Measurements from ENCODE around the gene ITGB2. TPM values are rescaled to one million over a fixed set of nuclear protein-coding genes. Genes with fewer than 3 reads are reported as not detected.

ITGB2 gene
- polyA plus RNA-seq, 3 donors, result 12.3 to 16.9 (median 12.4) TPM

DNA sequence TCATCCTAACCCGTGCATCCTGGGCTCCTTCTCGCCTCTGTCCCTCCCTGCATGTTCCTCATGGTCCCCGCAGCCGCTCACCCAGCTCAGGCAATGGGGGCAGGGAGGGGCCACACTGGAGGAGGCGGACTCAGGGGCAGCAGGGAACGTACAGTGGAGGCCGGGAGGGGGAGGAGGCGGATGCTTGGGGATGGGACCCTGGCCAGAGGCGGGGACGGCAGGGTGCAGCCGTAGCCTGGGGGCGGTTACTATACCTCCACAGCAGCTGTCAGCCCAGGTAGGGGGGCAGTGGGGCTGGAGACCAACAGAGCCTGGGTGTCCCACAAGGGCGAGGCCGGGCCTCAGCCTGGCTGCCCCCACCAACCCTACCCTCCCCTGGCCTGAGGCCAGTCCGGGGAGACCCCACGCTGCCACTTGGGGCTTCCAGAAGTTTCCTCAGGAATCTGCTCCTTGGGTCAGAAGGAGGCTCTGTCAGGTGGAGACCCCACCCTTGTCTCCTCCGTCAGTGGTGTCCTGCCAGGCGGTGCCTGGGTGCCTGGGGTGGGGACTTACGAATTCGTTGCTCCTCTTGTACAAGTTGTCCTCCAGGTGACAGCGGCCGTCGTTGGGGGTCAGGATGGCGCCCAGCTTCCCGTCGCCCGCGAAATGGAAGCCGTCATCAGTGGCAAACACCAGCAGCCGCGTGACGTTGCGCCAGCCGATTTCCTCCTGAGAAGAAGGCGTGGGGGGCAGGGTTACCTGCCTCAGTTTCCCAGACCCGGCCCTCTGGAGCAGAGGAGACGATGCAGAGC is 20.7 kb downstream of the ITGB2 start:
- no peak for DNase-seq

DNA sequence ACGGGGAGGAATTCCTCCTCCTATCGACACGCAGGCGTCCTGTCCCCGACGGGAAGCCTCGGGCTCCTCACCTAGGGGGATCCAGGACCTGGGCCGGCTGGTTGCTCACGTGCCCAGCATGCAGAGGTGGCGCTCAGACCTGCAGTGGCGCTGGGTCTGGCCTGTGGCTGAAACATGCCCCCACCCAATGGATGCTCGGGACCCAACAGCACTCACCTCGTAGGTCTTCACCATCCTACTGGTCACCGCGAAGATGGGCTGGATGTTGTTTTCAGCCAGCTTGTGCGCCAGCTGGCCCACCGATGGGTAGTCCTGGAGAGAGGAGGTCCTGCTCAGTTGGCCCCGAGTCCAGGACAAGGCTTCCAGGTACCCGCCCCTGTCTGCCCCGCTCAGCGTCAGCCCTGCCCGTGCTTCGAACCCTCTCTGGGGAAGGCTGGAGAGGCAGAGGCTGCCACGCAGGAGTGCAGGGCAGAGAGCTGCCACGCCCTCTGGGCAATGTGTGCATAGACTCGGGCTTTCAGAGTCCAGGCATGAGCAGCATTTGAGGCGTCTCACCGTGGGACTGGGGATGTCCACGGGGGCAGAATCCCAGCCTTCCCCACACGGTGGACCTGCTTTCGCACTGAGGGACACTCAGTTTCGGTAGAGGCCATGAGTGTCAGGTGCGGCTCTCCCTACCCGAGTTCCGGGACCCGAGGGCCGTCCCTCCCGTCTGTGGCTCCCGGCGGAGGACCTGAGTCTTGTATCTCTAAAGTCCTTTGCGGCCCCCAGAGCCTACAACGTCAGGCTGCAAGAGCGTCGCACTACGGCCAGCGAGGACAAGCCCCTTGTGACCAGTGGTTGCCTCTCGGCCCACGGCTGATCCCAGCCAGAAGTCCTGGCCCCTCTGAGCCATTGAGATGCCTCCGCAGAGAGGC is 21.6 kb downstream of the ITGB2 start:
- no peak for DNase-seq

DNA sequence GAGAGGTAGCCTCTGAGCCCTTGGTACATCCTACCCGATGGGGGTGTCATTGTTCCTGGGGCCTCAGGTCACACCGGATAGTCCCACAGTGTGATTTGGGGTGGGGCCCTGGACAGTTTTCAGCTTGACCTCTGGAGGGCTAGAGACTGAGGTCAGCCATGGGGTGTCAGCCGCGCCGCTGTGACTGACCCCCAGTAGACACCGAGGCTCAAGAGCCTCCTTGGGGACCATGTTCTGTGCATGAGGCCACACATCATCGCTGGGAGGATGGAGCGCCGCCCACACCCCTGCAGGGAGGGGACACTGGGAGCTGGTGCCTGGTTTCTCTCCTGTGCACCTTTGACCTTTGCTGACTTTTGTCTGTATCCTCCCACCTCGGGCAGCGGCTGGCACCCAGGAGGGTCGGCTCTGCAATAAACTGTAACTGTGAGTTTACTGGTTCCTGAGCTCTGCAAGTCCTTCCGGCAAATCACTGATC is 22.6 kb downstream of the ITGB2 start:
- no peak for DNase-seq

DNA sequence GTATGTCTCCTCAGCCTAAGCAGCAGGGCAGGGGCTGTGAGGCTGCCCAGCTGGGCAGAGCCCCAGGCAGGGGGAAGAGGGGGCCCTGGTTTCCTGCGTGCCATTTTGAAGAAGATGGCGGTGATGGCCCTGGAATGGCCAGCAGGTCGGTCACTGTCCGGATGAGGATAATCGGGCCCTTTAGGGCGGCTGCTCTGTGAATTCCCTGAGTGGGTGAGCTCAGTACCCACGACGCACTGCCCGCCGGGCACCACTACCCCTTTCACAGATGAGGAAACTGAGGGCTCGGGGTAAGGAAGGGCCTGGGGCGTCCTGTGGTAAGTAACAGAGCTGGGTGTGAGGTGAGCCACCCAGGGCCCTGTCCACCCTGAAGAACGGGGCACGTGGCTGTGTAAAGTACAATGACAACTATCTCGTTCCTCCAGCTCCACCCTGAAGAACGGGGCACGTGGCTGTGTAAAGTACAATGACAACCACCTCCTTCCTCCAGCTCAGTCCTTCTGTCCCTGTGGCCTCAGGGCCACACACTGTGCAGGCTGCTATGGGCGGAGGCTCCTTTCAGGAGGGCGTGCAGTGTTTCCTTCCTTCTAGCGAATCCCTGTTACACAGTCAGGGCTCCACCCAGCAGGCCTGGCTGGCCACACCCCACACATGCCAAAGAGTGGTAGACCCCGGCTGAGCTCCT is 23.2 kb downstream of the ITGB2 start:
- DNase-seq, result no peak

DNA sequence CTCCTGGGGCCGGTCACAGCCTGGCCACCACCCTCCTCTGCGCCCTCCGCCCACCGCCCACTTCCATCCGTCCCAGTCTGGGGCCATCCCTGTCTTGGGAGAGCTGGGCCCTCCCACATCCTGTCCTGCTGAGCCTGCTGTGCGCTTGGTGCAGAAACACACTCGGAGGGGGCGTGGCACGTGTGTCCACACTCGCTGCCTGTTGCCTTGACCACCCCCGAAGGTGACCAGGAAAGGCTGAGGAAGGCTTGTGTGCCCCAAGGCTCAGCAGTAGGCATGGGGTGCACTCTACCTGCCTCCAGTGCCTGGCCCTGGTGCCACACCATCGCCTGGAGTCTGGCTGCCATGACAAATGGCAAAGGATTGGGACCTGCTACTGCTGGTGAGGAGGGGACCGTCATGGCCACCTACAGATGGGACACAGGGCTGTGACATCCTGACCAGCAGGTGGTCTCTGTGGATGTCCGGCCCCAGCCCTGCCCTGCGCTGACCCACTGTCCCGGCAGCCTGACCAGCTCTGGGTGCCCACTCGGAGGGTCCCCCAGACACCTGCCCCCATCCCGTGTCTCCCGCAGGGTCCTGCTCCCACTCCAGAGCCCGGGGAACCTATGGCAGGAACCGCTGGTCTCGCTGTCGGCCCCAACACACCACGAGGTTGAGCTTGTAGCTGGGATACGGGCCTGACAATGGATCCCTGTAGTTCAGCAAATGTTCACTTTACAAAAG is 24.0 kb downstream of the ITGB2 start:
- no peak for DNase-seq

DNA sequence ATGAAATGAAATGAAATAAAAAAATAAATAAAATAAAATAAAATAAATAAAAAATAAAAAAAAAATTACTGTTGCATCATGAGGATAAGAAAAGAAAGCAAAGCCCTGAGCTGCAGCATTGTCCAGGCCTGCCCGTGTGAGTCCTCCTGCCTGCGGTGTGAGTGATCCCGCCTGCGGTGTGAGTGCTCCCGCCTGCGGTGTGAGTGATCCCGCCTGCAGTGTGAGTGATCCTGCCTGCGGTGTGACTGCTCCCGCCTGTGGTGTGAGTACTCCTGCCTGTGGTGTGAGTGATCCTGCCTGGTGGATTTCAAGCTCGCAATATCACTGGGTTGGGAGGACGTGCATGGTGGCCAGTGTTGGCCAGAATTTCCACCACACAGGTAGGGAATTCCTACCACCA is 24.8 kb downstream of the ITGB2 start:
- DNase-seq, result no peak

DNA sequence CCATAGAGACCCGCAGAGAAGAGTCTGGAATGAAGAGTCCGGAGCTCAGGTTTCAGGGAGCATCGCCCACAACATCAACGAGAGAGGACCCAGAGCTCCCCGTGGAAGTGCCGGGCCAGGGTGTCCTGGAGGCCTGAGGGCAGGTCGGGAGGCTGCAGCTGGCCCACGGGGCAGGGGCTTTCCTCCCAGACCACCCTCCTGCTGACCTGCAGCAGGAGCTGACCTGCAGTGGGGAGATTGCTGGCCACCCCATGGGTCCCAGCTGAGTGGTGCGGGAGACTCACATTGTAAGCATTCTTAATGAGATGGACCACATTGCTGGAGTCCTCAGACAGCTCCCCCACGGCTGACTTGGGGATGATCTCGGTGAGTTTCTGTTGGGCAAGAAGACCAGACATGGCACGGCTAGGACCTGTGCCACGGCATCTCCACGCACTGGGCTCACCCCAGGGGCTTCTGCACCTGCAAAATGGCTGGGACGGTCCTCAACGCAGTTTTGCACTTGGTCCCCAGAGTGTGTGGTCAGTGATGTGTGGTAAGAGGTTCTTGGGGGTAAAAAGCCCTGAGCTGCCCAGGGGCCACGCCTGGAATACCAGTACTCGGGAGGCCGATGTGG is 25.9 kb downstream of the ITGB2 start:
- DNase-seq, result no peak

DNA sequence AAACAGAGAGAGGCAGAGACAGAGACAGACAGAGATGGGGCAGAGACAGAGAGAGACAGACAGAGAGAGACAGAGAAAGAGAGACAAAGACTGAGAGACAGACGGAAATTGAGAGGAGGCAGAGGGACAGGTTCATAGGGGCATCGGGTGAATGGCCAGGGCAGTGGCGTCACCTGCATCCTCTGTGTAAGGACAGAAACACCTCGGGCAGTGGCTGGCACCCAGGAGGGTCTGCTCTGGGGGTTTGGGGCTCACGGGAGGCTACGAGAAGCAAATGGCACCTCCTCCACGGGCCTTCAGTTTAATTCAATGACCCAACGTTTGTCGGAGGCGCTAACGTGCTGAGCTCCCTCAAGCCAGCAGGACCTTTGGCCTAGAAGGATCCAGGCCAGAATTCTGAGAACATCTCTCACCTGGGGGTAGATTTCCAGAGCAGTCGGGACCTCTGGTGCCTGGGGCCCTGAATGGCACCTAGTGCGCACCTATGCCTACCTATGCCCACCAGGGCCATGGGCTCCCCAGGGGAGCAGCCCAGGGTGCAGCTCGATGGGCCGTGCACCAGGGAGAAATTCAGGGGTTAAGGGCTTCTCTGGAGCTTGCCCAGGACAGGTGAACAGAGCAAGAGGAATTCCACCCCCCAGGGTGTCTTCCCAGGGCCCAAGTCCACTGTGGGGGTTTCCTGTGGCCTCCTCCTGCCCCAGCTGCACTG is 26.6 kb downstream of the ITGB2 start:
- no peak for DNase-seq

DNA sequence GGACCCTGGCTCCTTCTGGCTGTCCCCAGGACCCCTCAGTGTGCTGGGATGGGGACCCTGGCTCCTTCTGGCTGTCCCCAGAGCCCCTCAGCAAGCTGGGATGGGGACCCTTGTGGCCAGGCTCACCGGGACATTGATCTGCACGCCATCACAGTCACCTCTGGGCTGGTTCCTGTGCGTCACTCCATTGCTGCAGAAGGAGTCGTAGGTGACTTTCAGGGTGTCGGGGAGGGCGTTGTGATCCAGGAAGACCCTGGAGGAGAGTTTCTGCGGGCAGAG is 27.5 kb downstream of the ITGB2 start:
- DNase-seq, result no peak

DNA sequence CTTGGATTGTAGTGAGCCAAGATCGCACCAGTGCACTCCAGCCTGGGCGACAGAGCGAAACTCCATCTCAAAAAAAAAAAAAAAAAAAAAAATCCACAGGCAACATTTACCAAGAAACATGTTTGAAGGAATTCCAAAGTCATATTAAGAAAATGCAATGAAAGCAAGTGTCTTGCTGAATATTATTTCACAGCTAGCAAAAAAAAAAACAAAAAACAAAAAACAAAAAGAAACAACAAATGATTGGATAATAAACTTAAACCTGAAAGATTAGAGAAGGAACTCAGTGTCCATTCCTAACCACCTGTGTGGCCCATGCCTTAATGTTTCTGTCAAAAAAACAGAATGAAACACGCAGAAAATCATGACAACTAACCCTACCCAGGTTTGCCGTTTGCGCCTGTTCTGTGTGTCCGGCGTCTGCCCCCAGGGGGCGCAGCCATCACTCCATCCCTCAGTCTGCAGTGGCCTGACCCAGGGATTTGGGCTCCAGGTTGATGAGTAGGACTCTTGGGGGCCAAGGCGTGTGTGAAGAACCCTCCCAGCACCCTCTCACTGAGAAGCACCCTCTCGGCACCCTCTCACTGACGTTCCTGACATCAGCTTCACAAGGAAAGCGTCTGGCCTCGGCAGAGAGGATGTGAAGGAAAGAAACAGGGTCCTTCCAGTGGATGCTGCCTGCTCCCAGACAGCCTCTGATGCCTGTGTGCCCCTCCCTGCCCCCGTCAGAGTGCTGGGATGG is 28.0 kb downstream of the ITGB2 start:
- no peak for DNase-seq

DNA sequence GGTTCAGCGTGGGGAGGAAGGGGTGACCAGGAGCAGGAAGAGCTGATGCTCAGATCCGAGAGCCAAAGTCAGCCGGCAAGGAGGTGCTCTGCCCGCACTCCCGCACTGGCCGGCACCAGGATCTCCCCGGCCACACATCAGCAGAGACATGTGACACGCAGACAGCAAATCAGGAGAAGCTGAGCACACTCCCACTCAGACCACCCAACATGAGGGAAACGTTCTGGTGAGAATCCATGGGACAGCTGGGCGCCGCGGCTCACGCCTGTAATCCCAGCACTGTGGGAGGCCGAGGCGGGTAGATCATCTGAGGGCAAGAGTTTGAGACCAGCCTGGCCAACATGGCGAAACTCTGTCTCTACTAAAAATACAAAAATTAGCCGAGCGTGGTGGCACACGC is 28.6 kb downstream of the ITGB2 start:
- DNase-seq, result no peak

DNA sequence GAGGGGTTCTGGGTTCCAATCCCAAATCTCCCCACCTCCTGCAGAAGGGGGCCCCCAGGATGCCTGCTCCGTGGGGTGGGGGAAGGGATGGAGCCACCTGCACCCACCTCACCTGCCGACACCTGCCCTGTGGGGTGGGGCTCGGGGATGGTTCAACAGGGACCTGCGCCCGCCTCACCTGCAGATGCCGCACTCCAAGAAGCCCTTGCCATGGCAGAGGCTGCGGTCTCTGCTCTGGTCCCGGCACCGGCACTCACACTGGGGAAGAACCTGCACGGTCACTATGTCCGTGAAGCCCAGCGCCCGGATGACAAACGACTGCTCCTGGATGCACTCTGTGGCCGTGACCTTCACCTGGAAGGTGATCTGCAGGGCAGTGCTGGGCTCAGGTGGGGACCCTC is 29.1 kb downstream of the ITGB2 start:
- DNase-seq, result no peak

DNA sequence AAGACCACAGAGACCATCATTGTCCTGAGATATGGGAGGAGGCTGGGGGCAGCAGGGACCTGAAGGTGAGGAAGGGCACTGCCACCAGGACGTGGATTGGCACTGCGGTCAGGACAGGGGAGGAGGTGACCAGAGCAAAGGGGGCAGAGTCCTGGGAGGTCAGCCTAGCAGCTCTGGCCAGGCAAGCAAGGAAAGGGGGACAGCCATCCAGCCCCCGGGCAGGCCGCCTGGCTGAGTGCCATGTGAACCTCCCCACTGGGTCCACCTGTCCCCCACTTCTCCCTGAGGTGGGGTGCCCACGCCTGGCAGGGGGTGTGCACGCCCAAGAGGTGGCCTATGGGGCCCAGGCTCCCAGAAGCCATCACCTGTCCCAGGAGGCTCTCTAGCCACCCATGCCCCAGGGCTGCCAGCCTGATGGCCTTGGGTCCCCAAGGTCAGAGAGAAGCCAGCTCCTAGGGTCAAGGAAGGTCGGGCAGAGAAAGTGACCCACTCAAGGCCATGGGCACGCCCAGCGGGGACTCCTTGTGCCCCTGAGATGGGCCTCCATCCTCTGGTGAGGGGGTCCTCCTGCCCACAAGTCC is 29.6 kb downstream of the ITGB2 start:
- no peak for DNase-seq

DNA sequence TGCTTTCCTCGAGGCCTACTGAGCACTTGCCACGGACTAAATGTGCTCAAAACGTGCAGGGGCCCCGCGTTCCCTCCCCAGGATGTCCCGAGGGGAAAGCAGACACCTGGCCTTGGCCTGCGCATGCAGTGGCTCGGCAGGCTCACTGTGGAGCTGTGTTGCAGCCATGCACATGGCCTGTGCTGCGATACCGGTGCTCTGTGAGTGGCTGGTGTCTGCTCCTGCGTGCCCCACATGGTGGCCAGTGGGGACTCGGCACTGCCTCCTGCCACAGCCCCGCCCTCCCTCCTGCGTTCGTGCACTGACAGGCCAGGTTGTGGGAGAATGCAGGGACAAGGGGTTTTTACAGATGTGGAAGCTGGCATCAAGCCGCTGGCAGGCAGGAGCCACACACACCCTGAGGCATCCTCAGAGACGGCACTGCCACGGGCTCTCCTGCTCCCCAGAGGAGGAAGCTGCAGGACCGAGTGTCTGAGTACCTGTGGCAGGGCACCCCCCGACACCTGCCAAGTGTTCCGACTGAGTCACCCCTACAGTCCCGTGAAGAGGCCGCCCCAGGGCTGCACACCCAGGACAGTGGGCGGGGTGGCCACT is 30.3 kb downstream of the ITGB2 start:
- no peak for DNase-seq

DNA sequence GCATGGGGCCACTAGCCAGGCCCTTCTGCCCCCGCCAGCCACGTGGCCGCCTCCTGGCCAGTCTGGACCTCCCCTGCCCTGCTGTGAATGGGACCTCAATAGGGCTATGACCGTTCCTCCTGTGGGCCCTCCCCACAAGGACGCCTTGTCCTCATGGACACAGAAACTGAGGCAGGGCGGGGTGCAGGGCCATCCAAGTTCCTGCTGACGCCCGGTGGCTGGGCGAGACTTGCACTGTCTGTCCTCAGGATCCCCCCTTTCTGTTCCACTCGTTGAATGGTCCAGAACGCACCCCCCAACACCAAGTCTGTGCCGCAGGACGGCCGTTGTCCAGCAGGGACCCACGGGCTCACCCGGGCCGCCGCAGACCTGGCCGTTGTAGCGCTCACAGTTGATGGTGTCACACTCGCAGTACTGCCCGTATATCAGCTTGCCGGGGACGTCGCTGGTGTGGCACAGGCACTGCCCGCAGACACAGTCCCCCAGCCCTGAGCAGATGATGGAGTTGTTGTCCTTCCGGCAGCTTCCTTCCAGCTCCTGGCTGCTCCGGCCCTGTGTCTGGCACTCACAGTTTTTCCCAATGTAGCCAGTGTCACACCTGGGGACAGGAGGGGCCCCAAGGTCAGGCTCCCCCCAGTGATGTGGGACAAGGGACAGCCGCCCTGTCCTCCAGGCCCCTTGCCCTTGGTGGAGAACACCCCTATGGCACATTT is 30.9 kb downstream of the ITGB2 start:
- no peak for DNase-seq

DNA sequence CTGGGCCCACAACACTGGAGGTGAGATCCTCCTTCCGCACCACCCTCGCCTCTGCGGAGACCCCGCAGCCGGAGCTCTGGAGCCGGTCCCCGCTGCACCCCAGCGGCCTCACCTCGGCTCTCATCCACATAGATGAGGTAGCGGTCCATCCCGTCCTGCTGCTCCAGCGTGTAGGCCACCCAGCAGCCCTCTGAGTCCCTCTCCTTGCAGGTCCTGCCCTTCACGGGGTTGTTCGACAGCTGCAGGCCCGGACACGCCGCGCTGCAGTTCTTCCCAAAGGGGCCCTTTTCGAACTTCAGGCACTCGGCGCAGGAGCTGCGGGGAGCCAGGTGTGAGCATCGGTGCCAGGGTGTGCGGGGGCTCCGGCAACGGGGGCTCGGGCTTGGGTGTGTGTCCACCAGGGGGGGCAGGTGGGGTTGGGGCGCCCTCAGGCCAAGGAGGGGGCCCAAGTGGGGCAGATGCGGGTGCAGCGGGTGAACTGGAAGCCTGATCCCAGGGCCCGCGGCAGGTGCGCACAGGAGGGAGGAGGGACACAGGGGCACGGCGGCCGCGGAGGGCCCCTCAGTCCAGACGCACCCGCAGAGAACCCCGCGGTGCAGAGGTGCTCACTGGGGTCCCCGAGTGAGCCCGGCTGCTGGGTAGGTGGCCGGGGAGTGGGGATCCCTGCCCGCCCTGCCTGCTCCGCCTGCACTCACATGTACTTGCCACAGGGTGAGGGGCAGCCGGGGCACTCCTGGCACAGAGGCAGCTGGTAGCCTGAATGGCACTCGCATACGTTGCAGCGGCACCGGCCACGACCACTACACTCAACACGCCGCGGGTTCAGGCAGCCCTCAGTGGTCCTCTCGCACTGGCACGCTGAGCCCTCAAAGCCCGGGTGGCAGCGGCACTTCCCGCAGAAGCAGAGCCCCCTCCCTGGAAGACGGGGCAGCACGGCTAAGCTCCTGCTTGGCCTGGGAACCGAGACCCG is 31.8 kb downstream of the ITGB2 start:
- no peak for DNase-seq

Measured in renal pelvis (tissue), 4 donors.